Uterus (tissue), 4 donors: ENCODE data around the gene TSPAN9. TPM values are rescaled to one million over a fixed set of nuclear protein-coding genes. Genes with fewer than 3 reads are reported as not detected.
A peak's percentile ranks its signal among the peaks of the same experiment; 100 is the strongest.

Source experiments
- DNase-seq, 2 donors: peaks; one replicate each; pipeline ENCODE4 v3.0.0-alpha.2; 2019 to 2020
- H3K27ac ChIP-seq, 2 donors: fragments of 200-600 bp; sonication (generic); 1 replicate in 1 of 2; 2 replicates in 1 of 2; pipeline ENCODE4 v1.5.1; 2016 to 2018
- H3K27me3 ChIP-seq, 2 donors: fragments of 200-600 bp; sonication (generic); one replicate each; pipeline ENCODE4 v1.5.1; 2018 to 2019; ENCODE audit warnings: control low read depth in 1 of 2
- H3K36me3 ChIP-seq, 2 donors: fragments of 200-600 bp; sonication (generic); one replicate each; pipeline ENCODE4 v1.5.1; 2019; ENCODE audit warnings: control low read depth in 1 of 2
- H3K4me1 ChIP-seq, 2 donors: fragments of 200-600 bp; sonication (generic); one replicate each; pipeline ENCODE4 v1.5.1; 2018 to 2019; ENCODE audit warnings: control low read depth in 1 of 2
- H3K4me3 ChIP-seq, 2 donors: fragments of 200-600 bp; sonication (generic); 1 replicate in 1 of 2; 2 replicates in 1 of 2; pipeline ENCODE4 v1.5.1; 2018 to 2019; ENCODE audit warnings: mild to moderate bottlenecking in 1 of 2
- H3K9me3 ChIP-seq, 2 donors: fragments of 200-600 bp; sonication (generic); one replicate each; pipeline ENCODE4 v1.5.1; 2019; ENCODE audit warnings: control low read depth in 1 of 2
- CTCF ChIP-seq, 4 experiments: fragments of 200-600 bp in 2 of 4; fragments of 450-650 bp in 2 of 4; sonication (generic) in 2 of 4; IDR thresholded peaks; one replicate each; pipeline ENCODE4 v1.5.1; 2016 to 2019; ENCODE audit warnings: antibody characterized with exemption in 4 of 4, mild to moderate bottlenecking in 2 of 4, moderate library complexity in 1 of 4
- POLR2A ChIP-seq, 2 donors: fragments of 450-650 bp; IDR thresholded peaks; one replicate each; pipeline ENCODE4 v1.6.1; 2016; ENCODE audit warnings: antibody characterized with exemption in 2 of 2, mild to moderate bottlenecking in 1 of 2, moderate library complexity in 1 of 2
- intact Hi-C: fragments of 100-400 bp; cut with DNase I; formaldehyde crosslinking; loops from one replicate; pipeline ENCODE4 v1.15.1; 2023; ENCODE audit warnings: low total_unique reads
- total RNA-seq, 4 donors: library from RNA; depleted of rRNA in 3 of 4; stranded (reverse); fragments of >200 nt in 3 of 4; gene quantifications; one replicate each; pipeline versions ENCODE4 v1.1.0 to v1.2.4, GENCODE V29; 2014 to 2023
- donor health status: DM: yes; HTN: yes; CAD: no.

The TSPAN9 gene
- total RNA-seq, 4 donors from 2014 or later = 47.9 to 106 (median 65.1) TPM

- no peak for TF ChIP-seq POLR2A (IDR thresholded peaks at IDR 0.05)
- TF ChIP-seq CTCF (IDR thresholded peaks at IDR 0.05) = no peak
- Histone ChIP-seq H3K4me1 (peaks cover 0 to 9% of the 10 kb centered on the region in 2 donors), H3K4me3 (no peak overlapping the region), H3K9me3 (no peaks in the 10 kb centered on the region), H3K36me3 (no peaks in the 10 kb centered on the region), H3K27ac (no peak overlapping the region), H3K27me3 (no peaks in the 10 kb centered on the region)
- intact Hi-C loops = no loop called here
- no peak for DNase-seq
Measured at GRCh38 chr12:3196488-3196887, 119.3 kb downstream of the TSPAN9 start.

- H3K36me3 ChIP-seq = no peaks in the 10 kb centered on the region
- no peak for DNase-seq
- no peak overlapping the region for H3K4me3 ChIP-seq
- H3K27ac ChIP-seq = no peak overlapping the region
- no peak for TF ChIP-seq CTCF (IDR thresholded peaks at IDR 0.05)
- TF ChIP-seq POLR2A (IDR thresholded peaks at IDR 0.05) = no peak
- H3K27me3 ChIP-seq = no peaks in the 10 kb centered on the region
- H3K9me3 ChIP-seq = no peaks in the 10 kb centered on the region
- intact Hi-C loops = no loop called here
- peaks cover 0 to 9% of the 10 kb centered on the region in 2 donors for H3K4me1 ChIP-seq
Measured at GRCh38 chr12:3197131-3197818, 120.1 kb downstream of the TSPAN9 start.

GRCh38 chr12:3199551-3200031, 122.4 kb downstream of the TSPAN9 start:
- intact Hi-C loops = loop anchor here (5.0 kb wide), 1 partner anchor 62 kb away; no protein-coding TSS in a partner anchor

GRCh38 chr12:3200032-3200617, 122.9 kb downstream of the TSPAN9 start:
- DNase-seq = peak in 1 of 2 donors; percentile 57
- intact Hi-C loops = loop anchor here (5.0 kb wide), 1 partner anchor 63 kb away; no protein-coding TSS in a partner anchor
- H3K27me3 ChIP-seq = no peaks in the 10 kb centered on the region

More at GRCh38 chr12:3199551-3200031, 122.4 kb downstream of the TSPAN9 start:
- TF ChIP-seq CTCF (IDR thresholded peaks at IDR 0.05) (peak in 1 of 4 experiments; percentile 12), POLR2A (IDR thresholded peaks at IDR 0.05) (no peak)
- Histone ChIP-seq H3K36me3 (no peaks in the 10 kb centered on the region), H3K27ac (peak overlapping the region; percentile 54 to 58), H3K27me3 (no peaks in the 10 kb centered on the region), H3K4me3 (peak overlapping the region; percentile 36 to 39), H3K9me3 (no peaks in the 10 kb centered on the region), H3K4me1 (peaks cover 0 to 9% of the 10 kb centered on the region in 2 donors)
- DNase-seq = peak in 1 of 2 donors; percentile 46

More at GRCh38 chr12:3200032-3200617, 122.9 kb downstream of the TSPAN9 start:
- H3K9me3 ChIP-seq = no peaks in the 10 kb centered on the region
- peak overlapping the region; percentile 54 to 58 for H3K27ac ChIP-seq
- H3K4me1 ChIP-seq = peaks cover 0 to 9% of the 10 kb centered on the region in 2 donors
- H3K36me3 ChIP-seq = no peaks in the 10 kb centered on the region
- no peak for TF ChIP-seq POLR2A (IDR thresholded peaks at IDR 0.05)
- TF ChIP-seq CTCF (IDR thresholded peaks at IDR 0.05) = no peak
- peak overlapping the region; percentile 36 to 39 for H3K4me3 ChIP-seq
